H1 (cell line): ENCODE data around the gene SLC3A2. TPM values are rescaled to one million over a fixed set of nuclear protein-coding genes. Genes with fewer than 3 reads are reported as not detected.
A peak's percentile ranks its signal among the peaks of the same experiment; 100 is the strongest.

Experiments
- CTCF ChIA-PET: fragments of 300-600 bp; sonication (Branson Sonifier 250); formaldehyde crosslinking; loops from one replicate; lab custom pipeline; 2021; ENCODE audit not compliant: partially characterized antibody; lab: Charles Lee
- POLR2A ChIA-PET: fragments of 300-600 bp; sonication (Branson Sonifier 250); formaldehyde crosslinking; loops from one replicate; lab custom pipeline; 2021; ENCODE audit warnings: inconsistent platforms; ENCODE audit not compliant: partially characterized antibody; lab: Charles Lee
- DNase-seq, 2 experiments: peaks; one replicate each; pipeline versions ENCODE4 v3.0.0 to v3.0.0-alpha.2; 2010 to 2022; ENCODE audit warnings: low spot score in 2 of 2, low read depth in 1 of 2, mixed read lengths in 1 of 2
- FAIRE-seq: peaks from 2 replicates; lab custom pipeline; 2011; peaks lifted over from hg19 to GRCh38; lab: Jason Lieb, UNC
- H2AFZ ChIP-seq: 2 replicates; pipeline ENCODE4 v1.8.1; 2012; ENCODE audit warnings: low read length, inconsistent platforms
- H2AK5ac ChIP-seq: 2 replicates; pipeline ENCODE4 v1.6.1; 2013; ENCODE audit warnings: low read depth, low read length
- H2BK120ac ChIP-seq: replicated peaks from 2 replicates; pipeline ENCODE3; 2013; ENCODE audit warnings: low read depth, low read length, inconsistent platforms
- H2BK12ac ChIP-seq: 2 replicates; pipeline ENCODE4 v1.6.1; 2013; ENCODE audit warnings: low read depth, low read length
- H2BK15ac ChIP-seq: 2 replicates; pipeline ENCODE4 v1.6.1; 2013; ENCODE audit warnings: low read length
- H2BK20ac ChIP-seq: 2 replicates; pipeline ENCODE4 v1.6.1; 2013; ENCODE audit warnings: low read length
- H2BK5ac ChIP-seq: 2 replicates; pipeline ENCODE4 v1.6.1; 2013; ENCODE audit warnings: low read depth, low read length
- H3K14ac ChIP-seq: 2 replicates; pipeline ENCODE4 v1.6.1; 2013; ENCODE audit warnings: inconsistent platforms; ENCODE audit not compliant: insufficient read length
- H3K18ac ChIP-seq: 2 replicates; pipeline ENCODE4 v1.6.1; 2013; ENCODE audit warnings: low read length; ENCODE audit errors: extremely low read depth
- H3K23ac ChIP-seq: 2 replicates; pipeline ENCODE4 v1.6.1; 2013; ENCODE audit warnings: inconsistent platforms; ENCODE audit not compliant: insufficient read length
- H3K23me2 ChIP-seq: 2 replicates; pipeline ENCODE4 v1.6.1; 2013; ENCODE audit warnings: low read depth, low read length
- H3K27ac ChIP-seq: 2 replicates; pipeline ENCODE4 v1.6.1; 2011; ENCODE audit warnings: low read depth, low read length, inconsistent platforms
- H3K27me3 ChIP-seq, 4 experiments: replicated peaks in 1 of 4; 1 replicate in 1 of 4; 2 replicates in 3 of 4; pipeline versions ENCODE4 v1.6.1 to v1.8.1; 2011 to 2013; ENCODE audit warnings: low read length in 3 of 4, mild to moderate bottlenecking in 3 of 4, inconsistent platforms in 2 of 4, mixed read lengths in 2 of 4, moderate library complexity in 1 of 4; ENCODE audit not compliant: control insufficient read depth in 3 of 4, insufficient read depth in 3 of 4; ENCODE audit errors: extremely low read depth in 1 of 4
- H3K36me3 ChIP-seq, 4 experiments: 2 replicates each; pipeline versions ENCODE4 v1.6.1 to v1.8.1; 2011 to 2013; ENCODE audit warnings: mild to moderate bottlenecking in 4 of 4, low read length in 3 of 4, moderate library complexity in 2 of 4, control low read depth in 1 of 4, inconsistent platforms in 1 of 4; ENCODE audit not compliant: insufficient read depth in 4 of 4, control insufficient read depth in 2 of 4
- H3K4ac ChIP-seq: replicated peaks from 2 replicates; pipeline ENCODE3; 2013; ENCODE audit warnings: low read length, low read depth, mixed read lengths, inconsistent platforms; ENCODE audit not compliant: insufficient read length
- H3K4me1 ChIP-seq, 4 experiments: replicated peaks in 1 of 4; 1 replicate in 1 of 4; 2 replicates in 3 of 4; pipeline versions ENCODE4 v1.6.1 to v1.8.1; 2011 to 2013; ENCODE audit warnings: low read length in 3 of 4, inconsistent platforms in 2 of 4, mixed read lengths in 1 of 4; ENCODE audit not compliant: insufficient read depth in 4 of 4, control insufficient read depth in 3 of 4
- H3K4me2 ChIP-seq, 2 experiments: 2 replicates each; pipeline versions ENCODE4 v1.6.1 to v1.8.1; 2011 to 2013; ENCODE audit warnings: low read depth in 2 of 2, low read length in 2 of 2, control low read depth in 1 of 2, inconsistent platforms in 1 of 2, mild to moderate bottlenecking in 1 of 2; ENCODE audit not compliant: insufficient read depth in 1 of 2
- H3K4me3 ChIP-seq, 4 experiments: fragments of 200-600, 300-600 bp in 1 of 4; sonication (generic), shearing (Covaris generic), sonication (Bioruptor Twin) in 1 of 4; 2 replicates each; pipeline versions ENCODE4 v1.5.1 to v1.8.1; 2011 to 2016; ENCODE audit warnings: low read length in 4 of 4, low read depth in 3 of 4, control low read depth in 2 of 4, inconsistent platforms in 2 of 4, mild to moderate bottlenecking in 2 of 4, mixed read lengths in 1 of 4, moderate library complexity in 1 of 4; ENCODE audit not compliant: insufficient read depth in 2 of 4; ENCODE audit errors: extremely low read depth in 1 of 4
- H3K56ac ChIP-seq: replicated peaks from 2 replicates; pipeline ENCODE3; 2013; ENCODE audit warnings: low read depth, mild to moderate bottlenecking, mixed read lengths, low read length, inconsistent platforms; ENCODE audit not compliant: insufficient read length
- H3K79me1 ChIP-seq: 2 replicates; pipeline ENCODE4 v1.6.1; 2013; ENCODE audit warnings: low read depth, low read length, control low read depth
- H3K79me2 ChIP-seq, 2 experiments: 2 replicates each; pipeline versions ENCODE4 v1.6.1 to v1.8.1; 2012 to 2013; ENCODE audit warnings: low read length in 2 of 2, mild to moderate bottlenecking in 2 of 2, inconsistent platforms in 1 of 2; ENCODE audit not compliant: insufficient read depth in 2 of 2, control insufficient read depth in 1 of 2
- H3K9ac ChIP-seq, 4 experiments: replicated peaks in 1 of 4; 1 replicate in 1 of 4; 2 replicates in 3 of 4; pipeline versions ENCODE4 v1.6.1 to v1.8.1; 2011 to 2013; ENCODE audit warnings: low read depth in 3 of 4, low read length in 3 of 4, control low read depth in 2 of 4, mild to moderate bottlenecking in 2 of 4, moderate library complexity in 2 of 4, inconsistent platforms in 1 of 4; ENCODE audit errors: extremely low read depth in 1 of 4
- H3K9me3 ChIP-seq, 2 experiments: 2 replicates each; pipeline versions ENCODE4 v1.6.1 to v1.8.1; 2012 to 2013; ENCODE audit warnings: mild to moderate bottlenecking in 2 of 2, moderate library complexity in 2 of 2, control low read depth in 1 of 2, inconsistent platforms in 1 of 2, low read depth in 1 of 2, low read length in 1 of 2, mixed read lengths in 1 of 2; ENCODE audit not compliant: insufficient read depth in 2 of 2
- H4K20me1 ChIP-seq, 2 experiments: replicated peaks in 1 of 2; 2 replicates each; pipeline versions ENCODE3 to v1.8.1; 2011 to 2013; ENCODE audit warnings: inconsistent platforms in 2 of 2, low read length in 2 of 2, mild to moderate bottlenecking in 1 of 2; ENCODE audit not compliant: insufficient read depth in 2 of 2, control insufficient read depth in 1 of 2
- H4K5ac ChIP-seq: 2 replicates; pipeline ENCODE4 v1.6.1; 2013; ENCODE audit warnings: low read length, low read depth, mixed read lengths, inconsistent platforms; ENCODE audit not compliant: insufficient read length
- H4K8ac ChIP-seq: 2 replicates; pipeline ENCODE4 v1.8.0; 2013; ENCODE audit warnings: mild to moderate bottlenecking, moderate library complexity, low read length, inconsistent platforms; ENCODE audit not compliant: insufficient read depth; ENCODE audit errors: extremely low read depth
- H4K91ac ChIP-seq: replicated peaks from 2 replicates; pipeline ENCODE3; 2013; ENCODE audit warnings: low read length, mixed read lengths, inconsistent platforms; ENCODE audit not compliant: insufficient read length
- BACH1 ChIP-seq: IDR thresholded peaks from 2 replicates; pipeline ENCODE4 v1.6.1; 2012; ENCODE audit warnings: low read length, improper control_type of control experiment
- CEBPB ChIP-seq: IDR thresholded peaks from 2 replicates; pipeline ENCODE4 v1.6.1; 2012; ENCODE audit warnings: low read depth, low read length
- CHD1 ChIP-seq: IDR thresholded peaks from 2 replicates; pipeline ENCODE4 v1.6.1; 2012; ENCODE audit warnings: low read depth, low read length, improper control_type of control experiment
- EP300 ChIP-seq, 2 experiments: IDR thresholded peaks; 1 replicate in 1 of 2; 2 replicates in 1 of 2; pipeline ENCODE4 v1.6.1; 2011 to 2012; ENCODE audit warnings: low read depth in 2 of 2, low read length in 2 of 2, mild to moderate bottlenecking in 2 of 2, borderline replicate concordance in 1 of 2, inconsistent platforms in 1 of 2, moderate library complexity in 1 of 2
- POLR2A ChIP-seq, 2 experiments: IDR thresholded peaks; 1 replicate in 1 of 2; 2 replicates in 1 of 2; pipeline ENCODE4 v1.6.1; 2011; ENCODE audit warnings: low read depth in 2 of 2, low read length in 2 of 2, mild to moderate bottlenecking in 2 of 2; ENCODE audit errors: control extremely low read depth in 1 of 2
- POU5F1 ChIP-seq: IDR thresholded peaks from 2 replicates; pipeline ENCODE4 v1.6.1; 2011; ENCODE audit warnings: low read depth, mild to moderate bottlenecking, low read length, moderate library complexity
- RFX5 ChIP-seq: IDR thresholded peaks from 2 replicates; pipeline ENCODE4 v1.6.1; 2011; ENCODE audit warnings: low read depth, low read length, improper control_type of control experiment, borderline replicate concordance
- TAF7 ChIP-seq: optimal IDR thresholded peaks from 2 replicates; pipeline ENCODE3; 2011; ENCODE audit warnings: low read depth, mild to moderate bottlenecking, inconsistent platforms, low read length, moderate library complexity, borderline replicate concordance
- TBP ChIP-seq: IDR thresholded peaks from 2 replicates; pipeline ENCODE4 v1.6.1; 2011; ENCODE audit warnings: low read depth, low read length, improper control_type of control experiment
- WGBS, 2 experiments: shearing (Covaris generic) in 1 of 2; methylation state at CpG; one replicate each; pipeline versions ENCODE4 v1.1.6 to v1.1.7; 2013 to 2015; ENCODE audit warnings: low lambda C conversion rate in 2 of 2, mixed read lengths in 2 of 2, inconsistent platforms in 1 of 2, low coverage in 1 of 2, missing lambda C conversion rate in 1 of 2; ENCODE audit not compliant: insufficient replicate concordance in 2 of 2, insufficient coverage in 1 of 2, insufficient read length in 1 of 2; ENCODE audit errors: extremely low coverage in 1 of 2, missing lambda C conversion rate in 1 of 2; 5-methylcytosine and 5-hydroxymethylcytosine counted together
- polyA plus RNA-seq, 7 experiments: library from polyadenylated mRNA; depleted of rRNA in 3 of 7; stranded (reverse) in 5 of 7; unstranded in 2 of 7; fragments of >200 nt in 5 of 7; fragments of 200-250 nt in 2 of 7; gene quantifications; 1 replicate in 5 of 7; 2 replicates in 1 of 7; 4 replicates in 1 of 7; pipeline versions ENCODE4 v1.2.1 to v1.2.3, GENCODE V29; 2011 to 2013; ENCODE audit warnings: missing spikeins in 2 of 7, mixed read lengths in 2 of 7
- total RNA-seq: library from RNA; stranded (reverse); fragmentation: NEBNext Ultra II Directional; extraction: Animal tissue kit (Norgen Biotek cat#: 25700); gene quantifications from 2 replicates; pipeline ENCODE4 v1.2.1, GENCODE V29; 2021
- TF ChIP-seq, protein P1 (sequence below): IDR thresholded peaks from 2 replicates; pipeline ENCODE4 v1.6.1; 2012; ENCODE audit warnings: inconsistent platforms

The SLC3A2 gene
- total and polyA plus RNA-seq, 2 of the 8 experiments (the other 6 are each of a cell fraction or from before 2014, with no cell fraction given): 410 to 435 TPM

DNA sequence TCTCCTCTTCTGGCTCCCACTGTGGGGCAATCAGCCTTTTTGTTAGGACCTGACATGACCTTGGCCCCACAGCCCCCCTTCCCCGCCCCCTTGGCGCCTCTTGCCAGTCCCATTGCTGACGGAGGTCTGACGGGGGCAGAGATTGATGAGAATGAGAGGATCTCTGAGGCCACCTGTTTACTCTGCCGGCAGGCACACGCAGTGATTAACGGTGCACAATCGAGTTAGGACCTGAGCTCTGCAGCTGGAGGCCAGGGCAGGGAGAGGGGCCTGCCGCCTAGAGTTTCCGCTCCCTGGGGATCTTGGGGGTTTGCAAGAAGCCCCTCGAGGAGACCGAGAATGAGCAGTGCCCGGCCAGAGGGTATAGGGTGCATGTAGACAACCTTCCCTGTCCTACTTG, 47.3 kb downstream of the SLC3A2 start:
- no peak overlapping the region for H2AFZ ChIP-seq
- no peak overlapping the region for H3K9ac ChIP-seq
- no peak overlapping the region for H3K56ac ChIP-seq
- no peak for DNase-seq
- H3K36me3 ChIP-seq: no peaks in the 10 kb centered on the region
- H3K4me3 ChIP-seq: no peak overlapping the region
- TF ChIP-seq, protein P1, sequence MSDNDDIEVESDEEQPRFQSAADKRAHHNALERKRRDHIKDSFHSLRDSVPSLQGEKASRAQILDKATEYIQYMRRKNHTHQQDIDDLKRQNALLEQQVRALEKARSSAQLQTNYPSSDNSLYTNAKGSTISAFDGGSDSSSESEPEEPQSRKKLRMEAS: no peak
- TF ChIP-seq CHD1: no peak
- no peak for TF ChIP-seq TBP
- TF ChIP-seq POU5F1: no peak
- TF ChIP-seq POLR2A (IDR thresholded peaks at IDR 0.05; ENCODE audit: control extremely low read depth in 1 of 2, low read depth in 2 of 2, low read length in 2 of 2): no peak
- TF ChIP-seq CEBPB: no peak
- no peak for TF ChIP-seq BACH1
- no peak for TF ChIP-seq EP300 (IDR thresholded peaks at IDR 0.05; ENCODE audit: borderline replicate concordance in 1 of 2, low read depth in 2 of 2, low read length in 2 of 2)
- TF ChIP-seq RFX5: no peak
- no peak for TF ChIP-seq TAF7
- TF ChIP-seq, all 59 proteins: peak for 0
- peaks cover 17% of the 10 kb centered on the region for H3K23me2 ChIP-seq
- WGBS, 2 experiments: 46% methylated on average over 12 of the region's 13 CpGs; no CpG with 5 or more reads in 1 of the 2 experiments
- ChIA-PET CTCF (interaction anchor here (0.9 to 16.5 kb wide), 7 partner anchors 11 to 107 kb away, joined by 3 to 232 read pairs (median 5); partner anchors contain the start of gene SLC22A8), POLR2A (interaction anchor here (1.2 to 57.8 kb wide), 5 partner anchors 9 to 87 kb away, joined by 5 to 1185 read pairs (median 16); partner anchors contain the start of gene SLC3A2)
- H2BK12ac ChIP-seq: peak overlapping the region; percentile 11; the same call in 1 of the 2 replicates
- no peak overlapping the region for H4K5ac ChIP-seq
- peaks cover 6 to 26% (median 15%) of the 10 kb centered on the region in 4 experiments for H3K4me1 ChIP-seq
- peak overlapping the region in 1 of 2 experiments; percentile 99; a peak in 2 of 4 replicates for H3K4me2 ChIP-seq
- no peak overlapping the region for H3K14ac ChIP-seq
- peaks cover 15 to 54% (median 49%) of the 10 kb centered on the region in 4 experiments for H3K27me3 ChIP-seq
- H3K79me1 ChIP-seq: no peaks in the 10 kb centered on the region
- no peak overlapping the region for H2BK15ac ChIP-seq
- no peak overlapping the region for H3K18ac ChIP-seq
- H2BK5ac ChIP-seq: no peak overlapping the region
- H2BK120ac ChIP-seq: no peak overlapping the region
- H3K23ac ChIP-seq: no peak overlapping the region
- no peak overlapping the region for H2AK5ac ChIP-seq
- H4K8ac ChIP-seq: no peak overlapping the region
- H3K27ac ChIP-seq: no peak overlapping the region
- H4K20me1 ChIP-seq: no peaks in the 10 kb centered on the region
- H3K9me3 ChIP-seq: no peaks in the 10 kb centered on the region
- H3K79me2 ChIP-seq: no peaks in the 10 kb centered on the region
- no peak for FAIRE-seq
- H4K91ac ChIP-seq: no peak overlapping the region
- H2BK20ac ChIP-seq: 0 out of 2 replicates have a peak overlapping the region, but pooled peaks have one; percentile 9
- no peak overlapping the region for H3K4ac ChIP-seq
